NCI-H128 (cell line): ENCODE results near the gene TOM1L2.

Experiments used
- DNase-seq: peaks from one replicate; lab custom pipeline; 2025; ENCODE audit not compliant: unreplicated experiment; lab: John Stamatoyannopoulos, UW

TOM1L2 gene

DNA sequence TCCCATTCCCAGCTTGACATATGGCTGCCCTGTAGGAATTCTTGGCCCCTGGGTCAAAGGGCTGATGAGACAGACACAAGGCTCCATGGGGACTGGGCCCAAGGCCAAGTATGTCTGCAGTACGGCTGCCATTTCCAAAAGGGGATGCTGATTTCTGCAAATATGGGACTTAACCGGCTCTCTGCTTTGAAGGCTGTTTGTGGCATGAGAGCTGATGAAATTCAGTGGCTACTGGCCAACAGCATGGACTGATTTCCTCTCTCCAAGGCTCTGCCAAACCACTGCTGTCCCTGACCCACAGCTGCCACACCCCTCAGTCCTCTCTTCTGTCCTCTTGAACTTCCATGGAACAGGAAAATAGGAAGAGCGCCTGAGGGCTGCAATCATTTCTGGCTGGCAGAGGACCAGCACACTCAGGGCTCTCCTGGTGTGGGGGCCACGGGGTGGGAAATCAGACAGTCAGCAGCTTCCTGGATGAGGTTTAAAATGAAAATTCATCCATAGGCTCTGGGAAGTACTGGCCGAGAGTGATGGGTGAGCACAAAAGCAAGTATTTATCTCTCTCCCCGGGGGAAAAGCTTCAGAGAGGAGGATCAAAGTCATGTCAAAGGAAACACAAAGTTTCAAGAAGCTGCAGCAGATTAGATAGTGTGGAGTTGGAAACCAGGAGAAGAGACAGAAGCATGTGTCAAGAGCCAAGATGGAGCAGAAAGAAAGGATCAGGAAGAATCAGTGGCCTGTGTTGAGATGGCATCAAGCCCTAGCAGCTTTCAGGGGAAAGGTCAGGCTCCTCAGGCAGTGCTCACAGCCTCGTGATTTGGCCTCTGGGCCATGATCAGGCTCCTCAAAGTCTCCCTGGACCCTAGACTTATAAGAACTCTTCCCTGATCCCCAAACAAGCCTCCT lies 71.3 kb downstream of the TOM1L2 start:
- DNase-seq, result no peak

DNA sequence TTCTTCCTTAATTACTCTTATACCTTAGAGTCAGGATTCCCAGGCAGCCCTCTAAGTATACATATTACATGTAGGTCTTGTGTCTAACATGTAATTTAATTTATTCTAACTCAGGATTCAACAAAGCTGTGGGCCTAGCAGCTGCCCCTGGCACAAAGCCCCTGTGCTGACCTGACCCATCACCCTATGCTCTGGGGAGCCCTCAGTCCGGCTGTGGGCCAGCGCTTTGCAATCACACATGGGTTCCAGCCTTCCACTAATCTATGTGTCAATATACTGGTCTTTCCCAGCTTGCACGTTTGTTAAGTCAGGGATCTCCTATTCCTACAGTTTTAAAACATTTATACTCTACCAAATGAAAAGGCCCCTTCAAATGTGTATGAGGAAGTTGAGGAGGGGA lies 72.7 kb downstream of the TOM1L2 start:
- DNase-seq, result no peak

DNA sequence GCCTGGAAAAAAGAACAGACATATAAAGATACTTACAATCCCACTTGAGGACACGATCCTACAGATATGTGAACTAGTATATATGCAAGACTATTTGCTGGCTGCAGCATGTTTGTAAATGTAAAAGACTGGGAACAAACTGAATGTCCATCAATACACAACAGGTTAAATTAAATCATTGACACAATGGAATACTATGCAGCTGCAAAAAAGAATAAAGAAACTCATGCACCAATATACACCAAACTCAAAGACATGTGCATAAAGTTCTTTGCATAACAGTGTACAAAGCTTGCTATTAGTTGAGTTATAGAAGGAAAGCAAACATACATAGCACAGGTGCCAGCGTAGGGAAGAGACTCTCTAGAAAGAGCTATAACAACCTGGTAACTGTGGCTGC lies 73.5 kb downstream of the TOM1L2 start:
- no peak for DNase-seq

DNA sequence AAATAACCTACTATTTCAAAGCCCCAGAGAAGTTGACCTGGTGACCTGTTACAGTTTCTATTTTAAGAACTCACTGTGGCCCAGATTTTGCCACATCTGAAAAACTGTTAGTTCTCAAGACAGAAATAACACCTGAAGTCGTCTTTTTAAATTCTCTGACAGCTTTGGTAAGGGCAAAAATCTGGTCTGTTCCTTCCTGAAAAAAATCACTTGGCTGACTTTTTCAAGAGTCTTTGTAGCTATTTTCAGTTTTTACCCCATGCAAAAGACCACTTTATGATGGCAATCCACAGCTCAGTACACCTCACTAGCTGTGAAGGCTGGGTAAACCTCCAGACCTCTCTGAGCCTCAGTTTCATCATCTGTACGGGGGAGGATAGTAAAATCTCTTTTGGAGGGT lies 74.8 kb downstream of the TOM1L2 start:
- DNase-seq, result no peak

DNA sequence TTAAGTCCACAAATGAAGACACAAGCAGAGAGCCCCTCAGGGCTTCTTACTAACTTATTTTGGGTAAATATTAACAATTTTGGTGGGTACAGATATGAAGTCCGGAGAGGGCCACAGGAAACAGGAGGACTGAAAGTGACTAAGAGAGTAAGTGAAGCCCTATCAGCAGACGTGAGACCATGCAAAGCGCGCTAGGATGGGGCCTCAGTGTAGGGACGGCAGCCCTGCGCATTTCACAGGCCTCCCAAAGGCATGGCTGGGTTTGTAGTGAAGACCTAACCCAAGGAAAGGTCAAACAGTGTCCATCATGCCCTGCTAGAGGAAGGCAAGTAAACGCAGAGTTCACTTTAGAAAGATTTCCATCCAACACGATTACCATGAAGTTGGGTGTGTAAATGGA lies 75.5 kb downstream of the TOM1L2 start:
- no peak for DNase-seq

DNA sequence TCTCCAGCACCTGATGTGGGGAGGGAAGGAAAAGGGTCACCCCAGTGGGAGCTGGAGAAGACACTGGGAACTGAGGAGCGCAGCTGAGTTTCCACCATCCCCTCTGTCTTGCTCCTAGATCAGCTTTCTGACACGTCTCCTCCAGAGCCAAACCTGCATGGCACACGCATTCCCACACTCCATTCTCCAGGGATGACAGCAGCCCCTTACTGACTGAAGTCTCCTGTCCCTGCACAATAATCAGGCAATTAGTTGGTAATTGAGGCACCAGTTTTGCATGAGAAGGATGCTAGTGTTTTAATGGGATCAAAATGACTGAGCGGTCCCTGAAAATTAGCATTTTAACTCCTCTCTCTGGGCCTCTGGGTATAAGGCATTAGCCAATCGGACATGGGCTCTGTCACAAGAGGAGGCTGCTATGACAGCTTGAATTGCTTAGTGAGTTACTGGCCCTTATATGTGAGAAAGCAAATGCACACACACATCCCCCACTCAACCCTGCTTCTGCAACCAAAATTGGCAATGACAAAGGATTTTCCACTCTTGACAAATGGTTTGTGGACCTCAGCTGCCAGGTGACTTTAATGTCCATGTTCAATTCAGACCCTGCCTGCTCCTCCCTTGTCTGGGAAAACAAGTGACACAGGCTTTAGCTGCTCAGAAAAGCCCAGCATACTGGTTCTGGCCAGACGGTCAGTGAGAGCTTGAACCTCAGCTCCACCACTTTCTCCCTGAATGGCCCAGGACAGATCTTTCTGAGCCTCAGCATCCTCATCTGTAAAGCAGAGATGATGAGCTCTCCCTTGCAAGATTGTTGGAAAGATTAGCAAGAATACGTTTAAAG lies 78.2 kb downstream of the TOM1L2 start:
- no peak for DNase-seq

DNA sequence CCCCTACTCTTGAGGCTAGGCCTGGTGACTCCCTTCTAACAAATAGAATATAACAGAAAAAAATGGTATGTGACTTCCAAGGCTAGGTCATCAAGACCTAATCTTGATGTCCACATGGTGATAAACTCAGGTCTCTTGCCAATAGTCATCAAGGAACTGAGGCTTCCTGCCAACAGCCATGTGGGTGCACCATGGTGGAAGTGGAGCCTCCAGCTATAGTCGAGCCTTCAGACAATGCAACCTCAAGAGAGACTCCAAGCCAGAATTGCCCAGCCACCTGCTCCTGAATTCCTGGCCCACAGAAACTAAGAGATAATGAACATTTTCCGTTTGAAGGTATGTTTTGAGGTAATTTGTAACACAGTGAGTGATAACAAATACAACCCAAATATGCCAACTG lies 79.5 kb downstream of the TOM1L2 start:
- no peak for DNase-seq

DNA sequence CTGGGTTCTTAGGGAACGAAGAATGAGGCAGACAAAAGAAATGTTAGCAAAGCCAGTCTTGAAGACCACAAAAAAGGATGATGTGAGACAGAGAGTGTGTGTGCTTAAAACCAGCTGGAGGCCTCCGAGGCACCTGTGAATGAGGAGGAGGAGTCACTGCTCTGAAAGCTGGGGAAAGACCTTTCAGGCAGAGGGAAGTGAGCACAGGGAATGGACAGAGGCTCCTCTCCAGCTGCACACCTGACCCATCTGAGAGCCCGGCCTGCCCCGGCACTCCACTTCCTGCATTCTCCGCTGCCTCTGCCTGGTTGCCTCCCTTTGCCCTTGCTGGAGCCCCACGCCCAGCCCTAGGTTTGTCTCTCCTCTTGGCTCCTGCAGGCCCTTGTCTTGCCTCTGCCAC lies 80.2 kb downstream of the TOM1L2 start:
- DNase-seq, result no peak

DNA sequence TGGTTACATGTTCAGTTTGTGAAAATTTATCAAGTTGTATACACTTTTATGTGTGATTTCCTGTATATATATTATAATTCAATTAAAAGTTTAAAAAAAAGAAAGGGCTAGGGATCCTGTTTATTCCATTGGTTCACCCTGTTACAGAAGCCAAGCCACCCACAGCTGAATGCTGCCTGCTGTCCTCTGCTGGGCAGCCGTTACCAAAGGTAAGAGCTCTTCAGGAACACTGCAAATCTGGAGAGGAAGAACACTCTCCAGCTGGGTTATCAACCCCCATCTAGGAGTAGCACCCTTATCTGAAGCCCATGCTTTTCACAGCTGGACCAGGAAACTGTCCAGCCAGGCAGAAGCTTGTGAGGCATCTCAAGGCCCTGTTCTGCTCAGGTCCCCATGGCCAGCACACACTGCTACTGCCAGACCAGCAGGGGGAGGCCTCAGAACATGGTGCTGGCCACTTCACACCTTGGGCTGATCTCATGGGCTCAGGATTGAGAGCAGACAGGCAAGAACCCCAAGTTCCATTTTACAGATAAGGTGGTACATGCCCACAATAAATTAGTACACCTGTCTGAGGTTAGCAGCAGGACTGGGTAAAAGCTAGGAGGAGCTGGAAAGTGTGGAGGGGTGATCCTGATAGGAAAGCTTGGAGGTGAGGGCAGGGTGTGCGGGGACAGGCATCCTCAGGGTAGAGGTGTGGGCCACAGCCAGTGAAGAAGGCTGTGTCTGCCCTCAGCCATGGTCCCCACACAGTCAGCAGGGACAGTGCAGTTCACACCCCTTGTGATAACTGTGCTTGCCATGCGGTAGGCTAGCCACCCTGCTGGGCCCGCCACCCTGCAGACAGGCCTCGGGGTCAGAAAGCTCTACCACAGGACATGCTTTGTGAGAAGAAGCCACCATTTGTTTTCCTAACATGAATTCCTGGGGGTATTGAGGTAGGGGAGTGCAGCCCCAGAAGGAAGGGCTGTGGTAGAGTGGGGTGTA lies 81.1 kb downstream of the TOM1L2 start:
- no peak for DNase-seq

DNA sequence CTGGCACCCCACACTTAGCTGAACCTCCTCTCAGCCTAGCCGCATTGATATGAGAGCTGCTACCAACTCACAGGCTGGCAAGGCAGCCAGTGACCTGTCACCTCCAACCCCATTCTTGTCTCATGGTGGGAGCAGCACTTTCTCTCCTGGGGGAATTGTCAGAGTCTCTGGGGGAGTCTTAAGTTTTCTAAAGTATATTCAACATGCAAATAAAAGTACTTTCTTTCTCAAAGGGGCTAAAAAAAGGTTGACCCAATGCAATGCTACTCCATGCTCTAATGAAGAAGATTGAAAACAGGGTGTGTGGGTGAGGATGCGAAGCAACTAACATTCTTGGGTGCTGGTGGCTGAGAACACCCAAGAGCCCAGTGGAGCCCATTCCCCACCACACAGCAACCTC lies 82.3 kb downstream of the TOM1L2 start:
- no peak for DNase-seq

DNA sequence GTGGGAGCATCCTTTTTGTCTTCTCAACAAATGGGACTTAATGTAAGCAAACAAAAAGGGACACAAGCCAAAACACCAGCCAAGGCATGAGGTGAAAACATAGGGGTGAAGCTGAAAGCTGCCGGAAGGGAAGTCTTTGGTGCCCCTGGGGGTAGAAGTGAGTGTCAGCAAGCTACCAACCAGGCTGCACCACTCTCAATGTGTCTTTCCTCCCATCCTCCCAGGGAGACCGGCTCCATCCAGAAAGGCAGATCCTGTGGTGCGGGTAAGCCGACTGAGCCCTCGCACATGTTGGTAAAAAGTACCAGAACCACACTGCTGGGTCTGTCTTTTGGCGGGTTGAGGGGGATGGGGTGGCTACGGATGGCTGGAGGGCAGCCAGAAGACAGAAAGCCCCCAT lies 83.4 kb downstream of the TOM1L2 start:
- no peak for DNase-seq

DNA sequence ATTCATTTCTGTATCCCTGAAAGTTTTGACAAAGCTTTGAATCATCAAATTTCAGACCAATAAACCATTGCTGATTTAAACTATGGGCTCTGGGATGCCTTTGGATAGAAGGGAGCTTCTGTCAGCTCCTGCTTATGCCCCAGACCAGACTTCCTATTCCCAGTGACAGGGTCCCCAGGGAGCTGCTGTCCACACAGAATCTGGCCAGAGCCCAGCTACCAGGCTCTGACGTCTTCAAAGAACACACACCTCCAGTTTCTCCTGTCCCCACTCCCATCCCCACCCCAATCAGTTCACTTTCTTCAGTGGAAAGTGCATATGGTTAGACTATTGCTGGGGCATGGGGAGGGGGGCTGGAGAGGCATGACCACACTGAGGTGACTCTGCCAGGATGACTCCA lies 83.8 kb downstream of the TOM1L2 start:
- DNase-seq, result no peak

DNA sequence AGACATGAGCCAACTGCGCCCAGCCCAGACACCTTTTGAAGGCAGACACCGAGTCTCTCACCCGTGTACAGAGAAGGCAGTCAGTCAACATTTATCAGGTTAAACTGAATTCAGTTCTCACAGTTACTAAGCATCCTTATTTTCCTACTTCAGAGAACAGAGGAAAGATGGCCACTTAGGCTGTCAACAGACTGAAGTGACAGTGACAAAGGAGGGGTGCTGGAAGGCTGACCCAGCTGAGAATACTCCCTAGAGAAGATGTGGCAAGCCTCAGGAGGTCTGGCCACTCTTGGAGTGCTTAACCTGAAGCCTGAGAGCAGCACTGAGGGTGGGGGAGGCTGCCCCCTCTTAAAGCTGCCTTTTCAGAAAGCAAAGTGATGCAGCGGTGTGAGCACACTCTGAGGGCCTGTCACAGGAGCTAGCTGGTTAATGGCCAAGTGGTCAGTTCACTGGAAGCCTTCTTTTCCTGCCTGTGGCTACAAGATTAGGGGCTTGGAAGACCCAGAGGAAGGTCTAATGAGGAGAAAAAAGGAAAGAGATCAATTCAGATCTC lies 84.4 kb downstream of the TOM1L2 start:
- no peak for DNase-seq

DNA sequence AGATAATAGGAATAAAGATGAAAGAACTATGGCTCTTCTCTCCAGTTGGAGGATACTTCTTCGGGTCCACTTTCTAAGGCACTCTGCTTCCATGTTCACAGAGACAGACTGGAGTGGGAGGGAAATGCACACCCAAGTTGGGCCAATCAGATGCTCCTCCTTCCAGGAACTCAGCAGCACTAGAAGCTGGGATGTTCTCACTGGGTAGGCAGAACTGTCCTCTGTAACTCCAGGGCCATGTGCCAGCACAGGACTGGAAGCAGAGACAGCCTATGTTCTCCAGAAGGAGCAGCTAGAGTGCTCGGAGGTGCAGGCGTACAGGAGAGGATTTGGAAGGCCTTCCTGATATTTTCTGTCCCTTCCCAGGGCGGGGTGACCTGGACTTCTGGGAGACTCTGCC lies 85.5 kb downstream of the TOM1L2 start:
- DNase-seq, result no peak

DNA sequence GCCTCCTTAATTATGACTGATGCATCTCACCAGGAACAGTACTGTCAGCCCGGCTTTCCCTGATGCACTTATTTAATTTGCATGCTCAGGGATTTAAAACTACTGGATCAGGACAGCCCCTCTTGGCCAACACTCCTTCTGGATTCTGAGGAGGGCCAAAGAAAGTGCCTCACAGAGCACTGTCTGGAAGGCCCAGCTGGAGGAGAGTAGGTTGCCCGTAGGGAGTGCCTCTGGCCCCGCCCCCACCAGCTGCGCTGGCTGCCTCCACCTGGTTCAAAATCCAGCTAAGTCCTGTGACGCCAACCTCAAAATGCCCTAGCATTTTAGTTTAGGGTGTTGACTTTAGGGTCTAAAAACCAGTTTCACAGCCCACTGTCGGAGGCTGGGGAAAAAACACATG lies 86.0 kb downstream of the TOM1L2 start:
- DNase-seq, result no peak

DNA sequence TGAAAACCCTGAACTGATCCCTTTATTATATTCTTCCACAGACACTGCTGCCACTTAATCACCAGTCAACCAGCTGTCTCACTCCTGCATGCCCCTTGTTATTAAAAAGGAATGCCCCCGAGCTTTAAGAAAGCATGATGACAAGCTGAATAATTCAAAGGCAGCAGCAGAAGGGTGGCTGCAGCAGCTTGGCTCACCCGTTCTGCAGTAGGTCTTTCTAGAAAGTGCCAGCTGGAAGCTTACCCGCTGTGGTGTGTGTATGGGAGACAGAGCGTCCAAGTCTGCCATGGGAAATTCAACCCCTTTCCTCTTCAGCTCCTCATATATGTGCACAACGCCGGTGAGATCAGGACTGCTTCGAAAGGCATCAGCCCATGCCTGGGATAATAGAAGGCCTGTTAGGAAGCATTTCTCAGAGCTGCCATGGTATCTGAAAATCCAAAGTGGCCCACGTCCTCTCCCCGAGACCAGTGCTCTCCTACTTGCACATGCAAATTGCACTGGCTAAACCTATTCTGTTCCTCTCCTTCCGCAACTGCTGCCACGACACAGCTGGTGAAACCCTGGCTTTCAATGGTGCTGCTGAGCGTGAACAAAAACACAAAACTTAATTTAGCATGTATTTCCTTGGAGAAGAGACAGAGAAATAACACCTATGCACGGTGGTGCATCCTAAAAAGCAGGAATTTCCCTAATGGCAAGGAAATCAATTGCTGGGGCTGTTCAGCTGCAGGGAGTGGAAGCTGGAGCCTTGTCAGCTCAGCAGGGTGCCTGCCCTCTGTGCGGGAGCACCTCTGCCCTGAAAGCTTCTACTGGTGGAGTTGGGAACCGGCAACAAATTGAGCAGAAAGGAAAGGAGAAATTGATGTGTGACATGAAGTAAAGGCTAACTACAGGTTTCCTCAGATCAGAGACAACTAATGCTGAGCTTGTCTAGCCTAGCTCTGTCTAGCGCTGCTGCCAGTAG lies 87.5 kb downstream of the TOM1L2 start:
- DNase-seq, result no peak

DNA sequence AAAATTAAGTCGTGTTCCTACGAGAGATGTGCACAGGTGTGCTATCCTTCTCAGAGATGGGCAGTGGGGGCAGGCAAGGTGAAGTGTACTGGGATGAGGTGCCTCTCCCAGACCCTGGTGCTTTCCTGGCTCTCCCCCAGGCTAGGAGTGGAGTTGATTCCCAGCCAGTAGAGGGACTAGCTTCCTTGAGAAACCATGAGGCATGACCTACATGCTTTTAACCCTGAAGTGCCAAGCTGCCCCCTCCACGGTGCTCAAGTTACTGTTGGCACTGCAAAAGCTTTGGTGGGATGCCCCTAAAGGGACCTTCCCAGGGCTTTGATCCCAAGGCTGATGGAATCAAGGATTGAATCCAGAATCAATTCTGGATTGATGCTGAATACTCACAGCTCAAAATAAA lies 88.4 kb downstream of the TOM1L2 start:
- no peak for DNase-seq

DNA sequence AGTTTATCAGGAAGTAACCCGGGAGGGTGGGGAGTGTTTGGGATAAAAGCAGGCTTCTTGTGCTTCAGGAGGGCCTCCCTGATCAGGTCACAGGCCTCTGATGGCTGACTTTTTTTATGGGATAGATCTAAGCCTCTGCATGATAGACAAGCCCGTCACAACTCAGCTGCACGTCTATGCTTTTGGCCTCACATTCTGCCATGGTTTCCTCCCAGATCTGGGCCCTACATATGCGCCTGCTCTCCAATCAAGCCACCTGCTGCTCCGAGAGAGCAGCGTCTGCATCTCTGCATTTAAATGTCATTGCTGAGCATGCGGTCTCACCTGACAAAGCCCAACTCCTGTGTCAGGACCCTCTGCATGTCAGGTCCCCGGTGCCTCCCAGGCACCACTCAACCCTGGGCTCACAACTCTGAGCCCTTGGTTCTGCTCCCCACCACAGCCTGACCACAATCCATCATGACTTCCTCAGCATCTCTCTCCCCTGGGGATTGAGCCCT lies 90.1 kb downstream of the TOM1L2 start:
- no peak for DNase-seq

DNA sequence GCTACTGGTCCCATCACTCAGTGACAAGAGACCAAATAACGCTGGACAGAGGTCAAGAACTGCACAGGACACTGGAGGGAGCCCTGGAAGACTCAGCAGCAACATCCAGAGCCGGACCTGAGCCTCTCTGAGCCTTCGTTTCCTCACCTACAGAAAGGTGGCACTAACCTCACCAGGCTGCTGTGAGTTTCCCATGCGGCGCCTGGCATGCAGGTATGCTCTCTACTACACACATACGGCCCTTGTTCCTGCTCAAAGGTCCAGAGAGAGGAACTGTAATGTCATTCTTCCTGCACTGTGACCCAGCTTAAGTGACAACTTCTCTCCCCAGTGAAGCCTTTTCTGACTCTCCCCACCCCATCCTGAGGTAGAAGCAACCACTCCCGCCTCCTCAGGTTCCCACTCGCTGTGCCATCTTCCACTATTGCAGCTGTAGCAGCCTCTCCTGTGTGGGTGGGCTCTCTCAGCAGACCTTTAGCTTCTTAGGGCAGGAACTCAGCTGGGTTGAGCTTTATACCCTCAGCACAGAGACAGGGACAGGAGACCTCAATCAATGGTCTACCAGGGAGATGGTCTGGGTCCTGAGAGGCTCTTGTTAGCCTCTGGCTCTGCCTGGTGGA lies 91.5 kb downstream of the TOM1L2 start:
- DNase-seq, result no peak
